HG03066 (cell line): ENCODE measurements around the gene NANOS2.
"Not testable (repeated sequence)": the region's sequence is repeated elsewhere in the genome, so short reads cannot be mapped to it uniquely, and the experiment has no call there.

Source experiments
- ATAC-seq: cut with Tn5 transposase; IDR thresholded peaks from one replicate; pipeline ENCODE4 v1.9.1; 2021; ENCODE audit warnings: low read depth; ENCODE audit not compliant: unreplicated experiment

Gene NANOS2

GRCh38 chr19:45897261-45897812 lies 17.2 kb downstream of the NANOS2 start:
- no peak for ATAC-seq

GRCh38 chr19:45895983-45896599 lies 18.5 kb downstream of the NANOS2 start:
- not testable (repeated sequence) for ATAC-seq

GRCh38 chr19:45895519-45895972 lies 19.0 kb downstream of the NANOS2 start:
- ATAC-seq = no peak

DNA sequence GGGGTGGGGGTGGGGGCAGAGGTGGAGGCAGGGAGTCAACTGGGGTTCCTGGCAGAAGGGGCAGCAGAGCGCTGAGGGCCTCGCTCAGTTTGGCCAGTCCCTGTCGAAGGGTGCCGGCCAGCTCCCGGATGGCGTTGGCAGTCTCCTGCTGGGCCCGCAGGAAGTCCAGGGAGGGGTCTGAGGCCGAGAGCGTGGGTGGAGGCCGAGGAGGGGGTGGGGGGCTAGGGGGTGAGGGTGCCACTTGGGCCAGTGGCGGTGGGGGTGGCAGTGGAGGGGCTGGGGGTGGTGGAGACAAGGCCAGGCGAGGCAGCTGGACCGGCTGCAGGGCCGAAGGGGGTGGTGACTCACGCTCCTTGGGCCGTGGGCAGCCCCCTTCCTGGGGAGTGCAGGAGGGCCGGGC lies 23.7 kb downstream of the NANOS2 start:
- no peak for ATAC-seq

DNA sequence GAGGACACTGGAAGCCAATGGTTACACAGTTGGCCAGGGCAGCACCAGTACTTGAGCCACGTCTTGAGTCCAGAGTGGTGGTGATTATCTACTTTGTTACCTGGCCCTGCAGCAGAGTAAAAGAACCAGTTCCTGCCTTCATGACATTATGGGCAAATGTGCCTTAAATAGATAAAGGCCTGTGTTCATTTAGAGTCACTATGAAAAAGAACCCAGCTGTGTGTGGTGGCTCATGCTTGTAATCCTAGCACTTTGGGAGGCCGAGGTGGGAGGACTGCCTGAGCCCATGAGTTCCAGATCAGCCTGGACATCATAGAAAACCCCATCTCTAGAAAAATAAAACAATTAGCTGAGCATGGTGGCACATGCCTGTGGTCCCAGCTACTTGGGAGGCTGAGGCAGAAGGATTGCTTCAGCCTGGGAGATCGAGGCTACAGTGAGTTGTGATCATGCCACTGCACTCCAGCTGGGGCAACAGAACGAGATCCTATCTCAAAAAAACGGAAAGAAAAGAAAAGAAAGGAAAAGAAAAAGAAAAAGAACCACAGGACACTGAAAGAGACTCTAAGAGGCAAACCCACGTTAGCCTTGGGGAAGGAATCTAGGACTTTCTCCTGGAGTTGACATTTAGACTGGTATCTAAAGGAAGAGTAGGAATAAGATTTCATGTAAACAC lies 25.2 kb downstream of the NANOS2 start:
- ATAC-seq = no peak

DNA sequence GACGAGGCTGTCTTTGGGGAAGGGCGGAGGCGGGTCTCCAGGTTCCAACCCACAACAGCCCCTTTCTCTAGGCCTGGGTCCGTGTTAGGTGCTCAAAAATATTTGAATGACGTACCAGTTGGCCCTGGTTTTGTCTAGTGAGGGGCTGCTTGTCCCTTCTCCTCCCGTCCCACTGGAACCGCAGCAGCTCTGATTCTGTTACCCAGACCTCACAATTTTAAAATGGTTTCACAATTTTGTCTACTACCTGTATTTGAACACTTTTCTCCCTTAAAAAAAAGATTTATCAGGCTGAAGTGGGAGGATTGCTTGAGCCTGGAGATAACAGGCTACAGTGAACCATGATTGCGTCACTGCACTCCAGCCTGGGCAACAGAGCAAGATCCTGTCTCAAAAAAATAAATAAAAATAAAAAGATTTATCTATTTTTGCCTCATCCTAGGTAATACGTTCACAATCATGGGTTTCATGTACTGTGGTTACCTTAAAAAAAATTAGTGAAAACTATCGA lies 27.3 kb downstream of the NANOS2 start:
- no peak for ATAC-seq

DNA sequence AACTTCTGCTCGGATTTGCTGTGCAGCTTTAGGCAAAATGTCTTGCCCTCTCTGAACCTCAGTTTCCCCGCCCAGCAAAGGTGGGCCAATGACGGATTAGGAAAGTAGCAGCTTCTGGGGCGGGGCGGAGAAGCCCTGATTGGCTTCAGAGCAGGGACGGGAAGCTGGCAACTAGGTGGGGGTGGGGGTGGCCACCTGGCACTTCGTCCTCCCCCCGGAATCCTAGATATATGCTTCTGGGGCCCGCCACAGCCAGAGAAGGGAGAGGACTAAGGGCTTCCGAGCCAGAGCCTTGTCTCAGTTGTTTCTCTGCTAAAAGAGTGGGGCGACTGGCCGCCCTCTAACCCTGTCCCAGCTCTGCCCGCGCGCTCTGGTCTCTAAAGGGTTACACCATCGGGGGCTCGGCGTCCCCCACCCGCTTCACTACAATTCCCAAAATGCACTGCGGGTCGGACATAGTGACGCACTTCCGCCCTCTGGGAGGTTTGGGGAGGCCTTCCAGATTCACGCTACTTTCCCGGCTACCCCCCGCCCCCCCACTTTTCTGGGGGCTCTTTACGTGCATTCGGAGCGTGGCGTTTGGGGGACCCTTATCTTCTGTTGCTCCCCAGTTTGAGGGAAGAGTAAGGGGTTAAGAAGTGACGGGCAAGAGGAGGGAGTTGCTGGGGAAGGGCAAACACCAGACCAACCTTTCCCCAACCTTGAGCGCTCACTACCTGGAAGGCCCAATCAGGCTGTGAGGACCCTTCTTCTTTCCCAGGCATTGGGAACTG lies 28.0 kb downstream of the NANOS2 start:
- peak; percentile 38 for ATAC-seq

DNA sequence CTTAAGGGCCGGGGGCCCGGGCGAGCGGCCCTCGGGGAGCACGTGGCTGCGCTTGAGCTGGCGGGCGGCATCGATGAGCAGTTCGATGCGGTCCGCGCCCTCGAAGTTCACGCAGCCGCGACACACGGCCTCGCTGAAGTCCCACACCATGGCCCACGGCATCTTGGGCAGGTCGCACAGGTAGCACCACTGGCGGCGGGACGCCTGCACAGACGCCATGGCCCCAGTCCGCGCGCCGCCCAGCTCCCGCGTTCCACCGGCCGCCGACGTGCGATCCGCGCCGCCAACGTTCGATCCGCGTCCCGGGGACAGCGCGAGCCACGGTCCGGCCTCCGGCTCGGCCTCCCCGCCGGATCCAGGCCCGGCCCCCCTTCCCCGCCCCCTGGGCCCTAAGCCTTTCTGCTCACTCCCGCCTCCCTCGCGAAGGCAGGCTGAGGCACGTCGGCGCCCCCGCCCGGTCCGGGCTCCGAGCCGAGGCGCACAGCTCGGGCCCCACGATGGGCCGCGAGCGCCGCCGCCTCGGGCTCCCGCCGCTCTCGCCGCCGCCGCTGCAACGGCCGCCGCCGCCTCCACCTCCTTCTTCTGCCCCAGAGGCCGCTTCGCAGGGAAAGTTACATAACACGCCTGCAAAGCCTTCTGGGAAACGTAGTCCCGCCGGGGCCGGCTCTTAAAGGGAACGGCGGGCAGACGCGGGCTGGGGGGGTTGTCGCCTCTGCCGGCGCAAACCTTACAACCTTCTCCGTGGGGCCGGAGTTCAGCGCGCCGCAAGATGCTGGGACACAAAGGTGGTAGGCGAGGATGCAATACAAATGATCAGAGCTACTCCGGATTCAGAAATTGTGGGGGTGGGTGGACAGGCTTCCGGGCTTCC lies 28.8 kb downstream of the NANOS2 start, which contains the start of gene IRF2BP1:
TSS of gene IRF2BP1 (minus strand) at position 586 of the 871 bp plus-strand sequence. CDS start at position 219, 367 bp downstream.
- ATAC-seq = peak; percentile 45

DNA sequence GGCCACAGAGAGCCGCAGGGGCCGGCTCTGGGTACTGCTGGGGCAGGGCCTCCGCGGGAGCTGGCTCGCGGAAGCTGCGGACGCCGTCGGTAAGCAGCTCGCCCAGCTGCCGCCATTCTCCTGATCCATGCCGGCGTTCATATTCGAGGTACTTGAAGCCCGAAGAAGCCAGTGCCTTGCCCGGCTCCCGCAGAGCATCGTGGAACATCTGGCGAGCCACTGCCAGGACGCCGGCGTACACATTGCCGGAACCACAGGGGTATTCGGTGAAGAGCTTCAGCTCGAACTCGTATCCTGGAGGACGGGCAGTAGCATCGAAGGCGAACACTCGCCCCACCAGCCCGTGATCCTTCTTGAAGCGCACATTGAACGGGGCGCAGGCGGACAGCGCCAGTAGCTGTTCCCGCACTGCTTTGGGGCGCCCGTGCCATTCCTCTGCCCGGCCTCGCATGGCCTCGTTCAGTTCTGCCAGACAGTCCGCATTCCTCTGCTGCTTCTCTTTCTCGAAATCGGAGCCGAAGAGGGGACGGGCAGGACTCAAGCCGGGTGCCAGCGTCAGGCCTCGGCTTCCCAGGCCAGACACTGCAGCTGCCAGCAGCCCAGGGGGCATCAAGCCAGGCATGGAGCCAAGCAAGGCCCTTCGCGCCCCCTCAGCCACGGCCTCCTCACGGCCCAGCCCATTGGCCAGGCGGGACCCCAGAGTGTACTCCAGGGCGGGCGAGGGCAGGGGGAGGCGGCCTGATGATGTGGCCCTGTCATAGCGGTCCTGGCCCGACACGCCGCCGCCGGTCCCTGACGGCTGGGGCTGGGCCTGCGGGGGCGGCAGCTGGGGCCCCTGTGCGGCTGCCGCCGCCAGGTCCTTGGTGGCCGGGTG lies 29.7 kb downstream of the NANOS2 start:
- no peak for ATAC-seq

DNA sequence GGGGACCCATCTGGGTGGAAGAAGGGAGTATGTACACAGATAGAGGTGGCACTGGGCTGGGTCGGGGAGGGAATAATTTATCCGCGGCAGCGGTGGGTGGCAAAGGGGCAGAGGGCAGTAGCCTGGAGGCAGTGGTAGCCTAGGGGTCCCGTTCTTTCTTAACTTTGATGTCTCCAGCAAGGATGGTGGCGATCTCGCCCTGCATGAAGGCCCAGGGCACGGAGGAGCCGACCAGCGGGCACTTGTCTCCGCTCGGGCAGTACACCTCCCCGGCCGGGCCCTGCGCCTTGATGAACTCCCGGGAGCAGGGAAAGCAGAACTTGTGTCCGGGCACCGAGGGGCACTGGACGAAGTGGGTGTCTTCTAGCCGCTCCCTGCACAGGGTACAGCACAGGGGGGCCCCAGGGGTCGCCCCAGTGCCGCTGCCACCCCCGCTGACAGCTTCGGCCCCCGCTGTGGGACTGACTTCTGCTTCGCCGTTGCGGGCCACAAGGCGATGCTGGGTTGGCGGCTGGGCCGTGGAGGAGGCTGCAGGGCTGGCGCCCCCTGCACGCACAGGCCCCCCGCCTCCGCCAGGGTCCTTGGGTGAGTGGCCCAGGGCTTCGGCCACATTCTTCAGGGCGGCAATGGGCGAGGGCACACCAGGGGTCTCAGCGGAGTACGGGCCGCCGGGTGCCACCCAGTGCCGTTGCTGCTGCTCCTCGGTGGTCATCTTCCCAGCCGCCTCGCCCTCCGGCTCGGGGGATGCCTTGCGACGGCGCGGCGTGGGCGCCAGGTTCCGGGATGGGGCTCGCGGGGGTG lies 30.5 kb downstream of the NANOS2 start:
- ATAC-seq = no peak

- no peak for ATAC-seq
These were observed 31.0 kb downstream of the NANOS2 start for GRCh38 chr19:45883586-45883880.

- no peak for ATAC-seq
These were observed 31.7 kb downstream of the NANOS2 start for GRCh38 chr19:45882652-45883585.

DNA sequence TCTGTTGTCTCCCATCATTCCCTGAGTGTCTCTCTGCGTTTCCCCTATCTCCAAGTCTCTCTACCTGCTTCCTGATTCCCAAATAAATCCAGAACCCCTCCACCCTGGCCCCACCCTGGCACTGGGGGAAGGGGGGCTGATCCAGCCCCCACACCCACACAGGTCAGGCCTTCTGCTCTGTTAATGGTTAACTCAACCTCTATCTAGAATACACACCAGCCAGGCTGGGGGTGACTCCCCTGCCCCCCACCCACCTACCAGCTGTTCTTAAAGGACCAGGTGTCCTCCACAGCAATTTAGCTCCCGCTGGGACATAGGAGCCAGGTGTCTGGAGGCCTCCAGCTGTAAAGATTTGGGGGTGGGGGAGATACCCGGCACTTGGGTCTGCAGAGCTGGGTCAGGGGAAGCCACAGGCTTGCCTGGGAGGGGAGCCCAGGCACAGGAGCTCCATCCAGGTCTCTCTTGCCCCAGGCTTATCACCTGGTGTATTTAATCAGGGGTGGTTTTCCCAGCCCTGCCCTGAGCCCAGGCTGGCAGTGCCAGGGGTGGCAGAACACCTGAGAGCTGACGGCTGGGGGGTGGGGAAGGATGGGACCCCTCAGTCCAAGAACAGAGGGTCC lies 32.6 kb downstream of the NANOS2 start:
- ATAC-seq = no peak

GRCh38 chr19:45881082-45881908 lies 33.3 kb downstream of the NANOS2 start:
- no peak for ATAC-seq

DNA sequence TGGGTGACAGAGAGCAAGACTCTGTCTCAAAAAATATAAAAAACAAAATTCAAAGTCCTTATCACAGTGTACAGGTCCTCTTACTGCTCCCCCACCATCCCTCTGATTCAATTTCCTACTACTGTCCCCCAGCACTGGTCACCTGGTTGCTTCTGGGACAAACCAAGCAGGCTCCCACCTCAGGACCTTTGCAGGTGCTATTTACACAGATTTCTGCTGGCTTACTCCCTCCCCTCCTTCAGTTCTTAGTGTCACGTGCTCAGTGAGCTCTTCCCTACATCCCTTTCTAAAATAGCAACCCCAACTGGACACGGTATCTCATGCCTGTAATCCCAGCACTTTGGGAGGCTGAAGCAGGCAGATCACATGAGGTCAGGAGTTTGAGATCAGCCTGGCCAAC lies 34.6 kb downstream of the NANOS2 start:
- ATAC-seq = no peak

GRCh38 chr19:45879055-45879454 lies 35.5 kb downstream of the NANOS2 start:
- ATAC-seq = no peak
